ENCODE results near the gene AATK. TPM values are rescaled to one million over a fixed set of nuclear protein-coding genes. Genes with fewer than 3 reads are reported as not detected.

The AATK gene
- total and polyA plus RNA-seq, 2 of the 4 experiments (the other 2 are of a cell fraction), result under 0.01 to 0.21 TPM

DNA sequence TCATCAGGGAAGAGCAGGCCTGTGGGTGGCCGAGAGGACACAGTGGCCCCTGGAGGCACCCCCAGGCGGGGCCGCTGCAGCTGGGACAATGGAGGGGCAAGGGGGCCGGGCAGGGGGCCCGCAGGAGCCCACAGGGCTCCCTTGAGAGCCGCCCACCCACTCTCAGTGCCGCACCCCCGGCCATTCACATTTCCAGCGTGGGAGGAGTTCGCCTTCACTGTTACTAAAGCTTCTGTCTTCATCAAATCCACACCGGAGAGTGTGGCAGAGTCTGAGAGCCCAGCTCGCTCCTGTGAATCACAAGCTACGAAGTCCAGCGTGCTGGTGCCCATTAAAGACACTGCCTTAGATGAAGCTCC, 21.6 kb downstream of the AATK start:
- Histone ChIP-seq H2BK15ac (ENCODE audit: low read depth, low read length) (no peak overlapping the region), H3K4ac (ENCODE audit: low read depth, low read length) (no peak overlapping the region), H3K79me1 (ENCODE audit: low read depth in 1 of 2, low read length in 2 of 2) (no peaks in the 10 kb centered on the region), H2BK5ac (ENCODE audit: low read depth, low read length, poor library complexity, severe bottlenecking) (no peak overlapping the region), H2AK5ac (ENCODE audit: low read depth, low read length) (no peak overlapping the region), H3K27ac (ENCODE audit: insufficient read depth, low read length) (no peak overlapping the region), H3K4me2 (ENCODE audit: low read depth, low read length) (no peak overlapping the region), H3K4me3 (ENCODE audit: insufficient read depth, low read depth, low read length) (no peak overlapping the region), H3K27me3 (ENCODE audit: control insufficient read depth, insufficient read depth, low read length) (peaks cover 13% of the 10 kb centered on the region), H3K9me3 (ENCODE audit: control insufficient read depth, insufficient read depth, low read length) (no peaks in the 10 kb centered on the region), H3K36me3 (ENCODE audit: control insufficient read depth, insufficient read depth, low read length) (no peaks in the 10 kb centered on the region), H4K91ac (ENCODE audit: insufficient read depth, low read depth, low read length) (no peak overlapping the region), H4K20me1 (ENCODE audit: insufficient read depth, low read length) (no peaks in the 10 kb centered on the region), H2BK120ac (ENCODE audit: low read depth, low read length) (no peak overlapping the region), H2BK20ac (ENCODE audit: low read depth, low read length) (no peak overlapping the region), H3K4me1 (ENCODE audit: control insufficient read depth, insufficient read depth, low read length) (no peaks in the 10 kb centered on the region), H3K18ac (ENCODE audit: low read depth, low read length) (no peak overlapping the region), H2AFZ (replicated peaks; ENCODE audit: low read length, poor library complexity) (no peak overlapping the region), H3K56ac (ENCODE audit: extremely low read depth, insufficient read depth, low read length) (no peak overlapping the region), H3K14ac (replicated peaks; ENCODE audit: low read depth, low read length) (no peak overlapping the region), H3K9me1 (ENCODE audit: insufficient read depth, low read length) (no peaks in the 10 kb centered on the region), H3K23ac (ENCODE audit: low read depth, low read length) (no peak overlapping the region), H4K8ac (ENCODE audit: low read depth in 2 of 2, low read length in 2 of 2) (no peak overlapping the region), H3K9ac (ENCODE audit: low read depth, low read length) (no peak overlapping the region), H2AK9ac (replicated peaks; ENCODE audit: low read depth, low read length, poor library complexity) (no peak overlapping the region), H4K5ac (ENCODE audit: low read depth, low read length) (no peak overlapping the region)
- POLR2A ChIA-PET (ENCODE audit: unreplicated experiment), result no interaction called here
- BruUV-seq (replicated peaks), result no TSS peak
- CTCF ChIA-PET, result no interaction called here
- TF ChIP-seq CHD1 (IDR thresholded peaks at IDR 0.05; ENCODE audit: low read depth, low read length) (no peak), BHLHE40 (IDR thresholded peaks at IDR 0.05; ENCODE audit: low read depth, low read length) (no peak), POLR2A (IDR thresholded peaks at IDR 0.05; ENCODE audit: low read depth, low read length) (no peak), RAD21 (IDR thresholded peaks at IDR 0.05; ENCODE audit: low read length) (no peak), FOS (IDR thresholded peaks at IDR 0.05; ENCODE audit: low read depth, low read length) (no peak), MAFK (IDR thresholded peaks at IDR 0.05; ENCODE audit: low read depth, low read length) (no peak), MAZ (IDR thresholded peaks at IDR 0.05; ENCODE audit: borderline replicate concordance, low read depth, low read length) (no peak), CEBPB (IDR thresholded peaks at IDR 0.05; ENCODE audit: low read depth, low read length) (no peak), MXI1 (IDR thresholded peaks at IDR 0.05; ENCODE audit: borderline replicate concordance, low read depth, low read length) (no peak), NFE2L2 (IDR thresholded peaks at IDR 0.05; ENCODE audit: low read depth, low read length) (no peak), SMC3 (IDR thresholded peaks at IDR 0.05; ENCODE audit: low read depth, low read length) (no peak), RFX5 (IDR thresholded peaks at IDR 0.05; ENCODE audit: low read depth, low read length) (no peak), RCOR1 (IDR thresholded peaks at IDR 0.05; ENCODE audit: insufficient replicate concordance, low read length) (no peak)
- TF ChIP-seq, protein P1, sequence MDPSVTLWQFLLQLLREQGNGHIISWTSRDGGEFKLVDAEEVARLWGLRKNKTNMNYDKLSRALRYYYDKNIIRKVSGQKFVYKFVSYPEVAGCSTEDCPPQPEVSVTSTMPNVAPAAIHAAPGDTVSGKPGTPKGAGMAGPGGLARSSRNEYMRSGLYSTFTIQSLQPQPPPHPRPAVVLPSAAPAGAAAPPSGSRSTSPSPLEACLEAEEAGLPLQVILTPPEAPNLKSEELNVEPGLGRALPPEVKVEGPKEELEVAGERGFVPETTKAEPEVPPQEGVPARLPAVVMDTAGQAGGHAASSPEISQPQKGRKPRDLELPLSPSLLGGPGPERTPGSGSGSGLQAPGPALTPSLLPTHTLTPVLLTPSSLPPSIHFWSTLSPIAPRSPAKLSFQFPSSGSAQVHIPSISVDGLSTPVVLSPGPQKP (IDR thresholded peaks at IDR 0.05; ENCODE audit: borderline replicate concordance, low read depth, low read length), result no peak
- TF ChIP-seq, protein P2, sequence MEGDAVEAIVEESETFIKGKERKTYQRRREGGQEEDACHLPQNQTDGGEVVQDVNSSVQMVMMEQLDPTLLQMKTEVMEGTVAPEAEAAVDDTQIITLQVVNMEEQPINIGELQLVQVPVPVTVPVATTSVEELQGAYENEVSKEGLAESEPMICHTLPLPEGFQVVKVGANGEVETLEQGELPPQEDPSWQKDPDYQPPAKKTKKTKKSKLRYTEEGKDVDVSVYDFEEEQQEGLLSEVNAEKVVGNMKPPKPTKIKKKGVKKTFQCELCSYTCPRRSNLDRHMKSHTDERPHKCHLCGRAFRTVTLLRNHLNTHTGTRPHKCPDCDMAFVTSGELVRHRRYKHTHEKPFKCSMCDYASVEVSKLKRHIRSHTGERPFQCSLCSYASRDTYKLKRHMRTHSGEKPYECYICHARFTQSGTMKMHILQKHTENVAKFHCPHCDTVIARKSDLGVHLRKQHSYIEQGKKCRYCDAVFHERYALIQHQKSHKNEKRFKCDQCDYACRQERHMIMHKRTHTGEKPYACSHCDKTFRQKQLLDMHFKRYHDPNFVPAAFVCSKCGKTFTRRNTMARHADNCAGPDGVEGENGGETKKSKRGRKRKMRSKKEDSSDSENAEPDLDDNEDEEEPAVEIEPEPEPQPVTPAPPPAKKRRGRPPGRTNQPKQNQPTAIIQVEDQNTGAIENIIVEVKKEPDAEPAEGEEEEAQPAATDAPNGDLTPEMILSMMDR (conservative IDR thresholded peaks at IDR 0.05; ENCODE audit: low read depth, low read length), result no peak
- TF ChIP-seq, protein P3, sequence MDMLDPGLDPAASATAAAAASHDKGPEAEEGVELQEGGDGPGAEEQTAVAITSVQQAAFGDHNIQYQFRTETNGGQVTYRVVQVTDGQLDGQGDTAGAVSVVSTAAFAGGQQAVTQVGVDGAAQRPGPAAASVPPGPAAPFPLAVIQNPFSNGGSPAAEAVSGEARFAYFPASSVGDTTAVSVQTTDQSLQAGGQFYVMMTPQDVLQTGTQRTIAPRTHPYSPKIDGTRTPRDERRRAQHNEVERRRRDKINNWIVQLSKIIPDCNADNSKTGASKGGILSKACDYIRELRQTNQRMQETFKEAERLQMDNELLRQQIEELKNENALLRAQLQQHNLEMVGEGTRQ (IDR thresholded peaks at IDR 0.05; ENCODE audit: low read depth, low read length), result no peak
- intact Hi-C loops (cut with micrococcal nuclease), result loop anchor here (5.0 kb wide), 1 partner anchor 78 kb away; the partner anchor contains the start of gene CEP131
- ATAC-seq (ENCODE audit: low read depth), result no peak
- in situ Hi-C loops (cut with MboI; ENCODE audit: low sequenced_read_pairs), result no loop called here
- dilution Hi-C loops (cut with HindIII; ENCODE audit: low sequenced_read_pairs, unreplicated experiment), result no loop called here
- WGBS, 2 experiments (ENCODE audit: extremely low coverage in 2 of 2, insufficient read length in 1 of 2), result no CpG with 5 or more reads among the region's 14 CpGs
- no peak for DNase-seq

All from IMR-90 (cell line).